ENCODE measurements around the gene TMEM132A. TPM values are rescaled to one million over a fixed set of nuclear protein-coding genes. Genes with fewer than 3 reads are reported as not detected.

Gene TMEM132A
- total RNA-seq, 2 donors from 2014 or later = 9.3 to 12.2 TPM

GRCh38 chr11:60977836-60978235, 53.6 kb downstream of the TMEM132A start:
- no peaks in the 10 kb centered on the region for H3K36me3 ChIP-seq (replicated peaks in 1 of 2; ENCODE audit: insufficient read depth in 1 of 2, low read depth in 2 of 2)
- H3K27ac ChIP-seq = no peak overlapping the region
- DNase-seq = no peak
- H3K27me3 ChIP-seq = no peaks in the 10 kb centered on the region
- no peak overlapping the region for H3K4me3 ChIP-seq
- H3K9me3 ChIP-seq = no peaks in the 10 kb centered on the region
- H3K4me1 ChIP-seq = no peaks in the 10 kb centered on the region
- TF ChIP-seq CTCF (IDR thresholded peaks at IDR 0.05) (no peak), POLR2A (IDR thresholded peaks at IDR 0.05) (no peak)
- intact Hi-C loops (cut with DNase I) = no loop called here
- ATAC-seq = no peak

GRCh38 chr11:60978546-60979380, 54.5 kb downstream of the TMEM132A start:
- Histone ChIP-seq H3K27me3 (no peaks in the 10 kb centered on the region), H3K27ac (no peak overlapping the region), H3K9me3 (no peaks in the 10 kb centered on the region), H3K36me3 (replicated peaks in 1 of 2; ENCODE audit: insufficient read depth in 1 of 2, low read depth in 2 of 2) (no peaks in the 10 kb centered on the region), H3K4me3 (no peak overlapping the region), H3K4me1 (no peaks in the 10 kb centered on the region)
- intact Hi-C loops (cut with DNase I) = no loop called here
- TF ChIP-seq POLR2A (IDR thresholded peaks at IDR 0.05) (no peak), CTCF (IDR thresholded peaks at IDR 0.05) (no peak)
- no peak for DNase-seq
- 84 to 90% methylated on average over 7 to 10 of the region's 10 CpGs for WGBS, 2 donors
- no peak for ATAC-seq

- no peaks in the 10 kb centered on the region for H3K36me3 ChIP-seq (replicated peaks in 1 of 2; ENCODE audit: insufficient read depth in 1 of 2, low read depth in 2 of 2)
- ATAC-seq (no peak), DNase-seq (no peak)
- H3K9me3 ChIP-seq = no peaks in the 10 kb centered on the region
- no peak overlapping the region for H3K4me3 ChIP-seq
- no peaks in the 10 kb centered on the region for H3K27me3 ChIP-seq
- intact Hi-C loops (cut with DNase I) = no loop called here
- peaks cover 4% of the 10 kb centered on the region for H3K4me1 ChIP-seq
- TF ChIP-seq CTCF (IDR thresholded peaks at IDR 0.05) (no peak), POLR2A (IDR thresholded peaks at IDR 0.05) (no peak)
- WGBS, 2 donors = 93 to 100% methylated on average over 1 to 11 of the region's 12 CpGs
- H3K27ac ChIP-seq = no peak overlapping the region
Observed at GRCh38 chr11:60981515-60981914, 57.3 kb downstream of the TMEM132A start.

- peaks cover 6% of the 10 kb centered on the region for H3K4me1 ChIP-seq
- no peak for DNase-seq
- WGBS, 2 donors = 85 to 86% methylated on average over 7 to 8 of the region's 8 CpGs
- no peaks in the 10 kb centered on the region for H3K27me3 ChIP-seq
- H3K4me3 ChIP-seq = no peak overlapping the region
- H3K9me3 ChIP-seq = no peaks in the 10 kb centered on the region
- H3K27ac ChIP-seq = no peak overlapping the region
- intact Hi-C loops (cut with DNase I) = no loop called here
- ATAC-seq = no peak
- TF ChIP-seq CTCF (IDR thresholded peaks at IDR 0.05) = no peak
- no peak for TF ChIP-seq POLR2A (IDR thresholded peaks at IDR 0.05)
- H3K36me3 ChIP-seq (replicated peaks in 1 of 2; ENCODE audit: insufficient read depth in 1 of 2, low read depth in 2 of 2) = no peaks in the 10 kb centered on the region
Observed at GRCh38 chr11:60982184-60982583, 57.9 kb downstream of the TMEM132A start.

GRCh38 chr11:60984149-60984548, 59.9 kb downstream of the TMEM132A start:
- Histone ChIP-seq H3K27me3 (no peaks in the 10 kb centered on the region), H3K4me1 (peaks cover 6% of the 10 kb centered on the region), H3K9me3 (no peaks in the 10 kb centered on the region), H3K36me3 (replicated peaks in 1 of 2; ENCODE audit: insufficient read depth in 1 of 2, low read depth in 2 of 2) (no peaks in the 10 kb centered on the region), H3K4me3 (no peak overlapping the region), H3K27ac (no peak overlapping the region)
- intact Hi-C loops (cut with DNase I) = no loop called here
- no peak for TF ChIP-seq POLR2A (IDR thresholded peaks at IDR 0.05)
- no peak for TF ChIP-seq CTCF (IDR thresholded peaks at IDR 0.05)
- DNase-seq (no peak), ATAC-seq (no peak)
- 60 to 68% methylated on average over 6 of the region's 6 CpGs for WGBS, 2 donors
